HEK293 (cell line): Measurements from ENCODE around the gene KRCC1.

Experiments
- CTCF ChIP-seq: fragments of 450-650 bp; formaldehyde crosslinking; IDR thresholded peaks from 2 replicates; pipeline ENCODE4 v1.5.1; 2016; ENCODE audit warnings: missing biosample characterization, missing genetic modification characterization
- GLI4 ChIP-seq: fragments of 450-650 bp; formaldehyde crosslinking; IDR thresholded peaks from 2 replicates; pipeline ENCODE4 v1.5.1; 2016; ENCODE audit warnings: missing biosample characterization, missing genetic modification characterization
- KLF10 ChIP-seq: fragments of 450-650 bp; IDR thresholded peaks from 2 replicates; pipeline ENCODE4 v1.5.1; 2018; ENCODE audit warnings: missing biosample characterization, mild to moderate bottlenecking, missing genetic modification characterization
- REST ChIP-seq: fragments of 450-650 bp; formaldehyde crosslinking; IDR thresholded peaks from 2 replicates; pipeline ENCODE4 v1.5.1; 2016; ENCODE audit warnings: missing biosample characterization, missing genetic modification characterization
- TRIM28 ChIP-seq: IDR thresholded peaks from 2 replicates; pipeline ENCODE4 v1.6.1; 2011; ENCODE audit warnings: low read length, control low read depth, borderline replicate concordance
- ZNF596 ChIP-seq: fragments of 450-650 bp; IDR thresholded peaks from 2 replicates; pipeline ENCODE4 v1.5.0; 2018; ENCODE audit warnings: missing biosample characterization, mild to moderate bottlenecking, missing genetic modification characterization, moderate library complexity
- ZNF639 ChIP-seq: fragments of 450-650 bp; formaldehyde crosslinking; IDR thresholded peaks from 2 replicates; pipeline ENCODE4 v1.5.1; 2016; ENCODE audit warnings: missing biosample characterization, missing genetic modification characterization
- ZNF677 ChIP-seq: fragments of 450-650 bp; IDR thresholded peaks from 2 replicates; pipeline ENCODE4 v1.5.0; 2018; ENCODE audit warnings: missing biosample characterization, mild to moderate bottlenecking, missing genetic modification characterization, moderate library complexity

- no peak for TF ChIP-seq ZNF596 (tag by site-specific recombination)
- no peak for TF ChIP-seq REST (tag by site-specific recombination)
- no peak for TF ChIP-seq CTCF
- TF ChIP-seq ZNF639 (tag by site-specific recombination): no peak
- no peak for TF ChIP-seq KLF10 (tag by site-specific recombination)
- TF ChIP-seq GLI4 (tag by site-specific recombination): no peak
- TF ChIP-seq ZNF677 (tag by site-specific recombination): no peak
- TF ChIP-seq TRIM28: no peak
Measured at GRCh38 chr2:88097192-88097591, 41.6 kb upstream of the KRCC1 start.
